A673 (cell line): ENCODE results near the gene KIF26B. TPM values are rescaled to one million over a fixed set of nuclear protein-coding genes. Genes with fewer than 3 reads are reported as not detected.

ENCODE experiments used
- BruUV-seq: library from RNA; stranded (reverse); fragments of 400-500 nt; replicated peaks from 2 replicates; lab custom pipeline; 2021; lab: Mats Ljungman, UMichigan
- CTCF ChIA-PET: fragments of 300-600 bp; sonication (Branson Sonifier 250); formaldehyde crosslinking; loops from one replicate; lab custom pipeline; 2022; ENCODE audit warnings: antibody characterized with exemption; lab: Charles Lee
- POLR2A ChIA-PET: fragments of 300-600 bp; sonication (Branson Sonifier 250); formaldehyde crosslinking; loops from one replicate; lab custom pipeline; 2022; ENCODE audit warnings: antibody characterized with exemption; ENCODE audit not compliant: low non-redundant PET; lab: Charles Lee
- DNase-seq: peaks from one replicate; pipeline ENCODE4 v3.0.0-alpha.2; 2015; ENCODE audit warnings: low spot score
- H3K27ac ChIP-seq: fragments of 200-600 bp; sonication (generic); 2 replicates; pipeline ENCODE4 v1.5.1; 2016; ENCODE audit warnings: mixed run types, low read depth, mild to moderate bottlenecking, mixed read lengths, antibody characterized with exemption, low read length; ENCODE audit not compliant: poor library complexity, severe bottlenecking
- H3K27me3 ChIP-seq: fragments of 200-600 bp; sonication (generic); replicated peaks from 2 replicates; pipeline ENCODE4 v1.6.1; 2017; ENCODE audit warnings: mixed run types, low read depth, mild to moderate bottlenecking, mixed read lengths, antibody characterized with exemption, low read length; ENCODE audit not compliant: insufficient read depth, poor library complexity
- H3K36me3 ChIP-seq: fragments of 200-600 bp; sonication (generic); 2 replicates; pipeline ENCODE4 v1.6.1; 2016; ENCODE audit warnings: mixed run types, mild to moderate bottlenecking, mixed read lengths, antibody characterized with exemption, low read length; ENCODE audit not compliant: insufficient read depth, poor library complexity, severe bottlenecking
- H3K4me1 ChIP-seq: fragments of 200-600 bp; sonication (generic); 2 replicates; pipeline ENCODE4 v1.6.1; 2017; ENCODE audit warnings: mixed run types, mild to moderate bottlenecking, mixed read lengths, antibody characterized with exemption, low read length; ENCODE audit not compliant: insufficient read depth, poor library complexity, severe bottlenecking
- H3K4me3 ChIP-seq: fragments of 200-600 bp; sonication (generic); 2 replicates; pipeline ENCODE4 v1.5.1; 2016; ENCODE audit warnings: low read depth, mixed run types, mild to moderate bottlenecking, mixed read lengths, low read length; ENCODE audit not compliant: poor library complexity, severe bottlenecking
- H3K9me3 ChIP-seq: fragments of 200-600 bp; sonication (generic); 2 replicates; pipeline ENCODE4 v1.6.1; 2016; ENCODE audit warnings: mixed run types, low read depth, mild to moderate bottlenecking, mixed read lengths, antibody characterized with exemption, low read length; ENCODE audit not compliant: poor library complexity, severe bottlenecking
- EZH2 ChIP-seq: fragments of 200-600 bp; sonication (generic); IDR thresholded peaks from 2 replicates; pipeline ENCODE4 v1.6.1; 2017; ENCODE audit warnings: borderline replicate concordance, low read depth, mild to moderate bottlenecking, mixed read lengths, antibody characterized with exemption, low read length; ENCODE audit not compliant: poor library complexity, severe bottlenecking
- intact Hi-C: fragments of 100-400 bp; cut with micrococcal nuclease; formaldehyde crosslinking; loops from one replicate; pipeline ENCODE4 v1.10.0; 2022; ENCODE audit not compliant: unreplicated experiment
- total RNA-seq: library from RNA; stranded (reverse); gene quantifications from 2 replicates; pipeline ENCODE4 v1.2.3, GENCODE V29; 2021
- TF ChIP-seq, protein P1 (sequence below): fragments of 300-800, 200-600 bp; sonication (generic); conservative IDR thresholded peaks from 2 replicates; pipeline ENCODE4 v1.5.1; 2017; ENCODE audit warnings: low read depth, mild to moderate bottlenecking, antibody characterized with exemption, low read length, moderate library complexity, mixed read lengths

The KIF26B gene
- total RNA-seq, 1 experiment from 2014 or later, result not detected

- Histone ChIP-seq H3K4me3 (no peak overlapping the region), H3K4me1 (no peaks in the 10 kb centered on the region), H3K36me3 (no peaks in the 10 kb centered on the region), H3K27me3 (no peaks in the 10 kb centered on the region), H3K9me3 (no peaks in the 10 kb centered on the region), H3K27ac (no peak overlapping the region)
- TF ChIP-seq, protein P1, sequence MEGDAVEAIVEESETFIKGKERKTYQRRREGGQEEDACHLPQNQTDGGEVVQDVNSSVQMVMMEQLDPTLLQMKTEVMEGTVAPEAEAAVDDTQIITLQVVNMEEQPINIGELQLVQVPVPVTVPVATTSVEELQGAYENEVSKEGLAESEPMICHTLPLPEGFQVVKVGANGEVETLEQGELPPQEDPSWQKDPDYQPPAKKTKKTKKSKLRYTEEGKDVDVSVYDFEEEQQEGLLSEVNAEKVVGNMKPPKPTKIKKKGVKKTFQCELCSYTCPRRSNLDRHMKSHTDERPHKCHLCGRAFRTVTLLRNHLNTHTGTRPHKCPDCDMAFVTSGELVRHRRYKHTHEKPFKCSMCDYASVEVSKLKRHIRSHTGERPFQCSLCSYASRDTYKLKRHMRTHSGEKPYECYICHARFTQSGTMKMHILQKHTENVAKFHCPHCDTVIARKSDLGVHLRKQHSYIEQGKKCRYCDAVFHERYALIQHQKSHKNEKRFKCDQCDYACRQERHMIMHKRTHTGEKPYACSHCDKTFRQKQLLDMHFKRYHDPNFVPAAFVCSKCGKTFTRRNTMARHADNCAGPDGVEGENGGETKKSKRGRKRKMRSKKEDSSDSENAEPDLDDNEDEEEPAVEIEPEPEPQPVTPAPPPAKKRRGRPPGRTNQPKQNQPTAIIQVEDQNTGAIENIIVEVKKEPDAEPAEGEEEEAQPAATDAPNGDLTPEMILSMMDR, result no peak
- TF ChIP-seq EZH2, result no peak
- POLR2A ChIA-PET, result no interaction called here
- DNase-seq, result no peak
- CTCF ChIA-PET, result no interaction called here
- intact Hi-C loops, result no loop called here
- BruUV-seq, result no TSS peak
Observed at GRCh38 chr1:245702346-245702745, 547.6 kb downstream of the KIF26B start.

GRCh38 chr1:245704341-245704740 lies 549.6 kb downstream of the KIF26B start:
- H3K4me3 ChIP-seq, result no peak overlapping the region
- no TSS peak for BruUV-seq
- no peak overlapping the region for H3K27ac ChIP-seq
- POLR2A ChIA-PET, result no interaction called here
- H3K27me3 ChIP-seq, result no peaks in the 10 kb centered on the region
- H3K4me1 ChIP-seq, result no peaks in the 10 kb centered on the region
- TF ChIP-seq EZH2, result no peak
- TF ChIP-seq, protein P1, result no peak
- CTCF ChIA-PET, result no interaction called here
- no peak for DNase-seq
- intact Hi-C loops, result no loop called here
- H3K9me3 ChIP-seq, result no peaks in the 10 kb centered on the region
- no peaks in the 10 kb centered on the region for H3K36me3 ChIP-seq

DNA sequence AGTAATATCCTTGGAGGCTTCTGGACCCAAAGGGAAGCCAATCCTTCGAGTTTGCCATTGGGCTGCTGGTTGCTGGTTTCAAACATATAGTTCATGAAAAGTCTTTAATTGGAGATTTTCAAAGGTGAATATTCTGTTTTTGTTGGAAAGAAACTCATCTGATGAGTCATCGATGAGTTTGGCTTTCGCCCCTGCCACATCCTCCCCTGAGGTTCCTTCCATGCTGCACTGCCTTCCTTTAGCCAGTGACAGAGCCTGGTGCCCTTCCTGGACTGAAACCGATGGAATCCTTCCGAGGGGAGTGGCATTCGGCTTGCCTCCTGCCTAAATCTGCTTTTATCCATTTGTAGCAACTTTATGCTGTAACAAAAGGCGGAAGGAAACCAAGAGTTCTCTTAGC lies 550.0 kb downstream of the KIF26B start:
- TF ChIP-seq, protein P1, result no peak
- no peak for TF ChIP-seq EZH2
- H3K36me3 ChIP-seq, result no peaks in the 10 kb centered on the region
- H3K4me3 ChIP-seq, result no peak overlapping the region
- no peaks in the 10 kb centered on the region for H3K9me3 ChIP-seq
- no peak for DNase-seq
- POLR2A ChIA-PET, result no interaction called here
- H3K27me3 ChIP-seq, result no peaks in the 10 kb centered on the region
- intact Hi-C loops, result no loop called here
- CTCF ChIA-PET, result no interaction called here
- H3K27ac ChIP-seq, result no peak overlapping the region
- no peaks in the 10 kb centered on the region for H3K4me1 ChIP-seq
- BruUV-seq, result no TSS peak
